Measurements from ENCODE around the gene FLNC.

FLNC gene

GRCh38 chr7:128869944-128870285 is 39.7 kb downstream of the FLNC start:
- Histone ChIP-seq H3K27me3 (ENCODE audit: control insufficient read depth in 1 of 2, insufficient read depth in 2 of 2, low read length in 2 of 2) (no peaks in the 10 kb centered on the region), H3K9ac (ENCODE audit: low read depth in 1 of 2, low read length in 2 of 2) (peak overlapping the region in 1 of 2 donors; percentile 38), H3K9me3 (ENCODE audit: control insufficient read depth in 1 of 2, low read length in 2 of 2) (no peaks in the 10 kb centered on the region), H3K4me3 (ENCODE audit: low read depth in 1 of 2, low read length in 2 of 2) (peak overlapping the region; percentile 62 to 74), H3K36me3 (ENCODE audit: control insufficient read depth in 1 of 2, insufficient read depth in 2 of 2, low read length in 2 of 2) (peaks cover 4 to 18% of the 10 kb centered on the region in 2 donors), H3K4me1 (ENCODE audit: control insufficient read depth in 1 of 2, insufficient read depth in 2 of 2, low read length in 2 of 2) (peaks cover 25 to 28% of the 10 kb centered on the region in 2 donors), H3K27ac (ENCODE audit: low read depth, low read length) (no peak overlapping the region)

- no peak overlapping the region for H3K27ac ChIP-seq (ENCODE audit: low read depth, low read length)
- H3K4me1 ChIP-seq (ENCODE audit: control insufficient read depth in 1 of 2, insufficient read depth in 2 of 2, low read length in 2 of 2) = peaks cover 32 to 36% of the 10 kb centered on the region in 2 donors
- H3K9me3 ChIP-seq (ENCODE audit: control insufficient read depth in 1 of 2, low read length in 2 of 2) = no peaks in the 10 kb centered on the region
- H3K4me3 ChIP-seq (ENCODE audit: low read depth in 1 of 2, low read length in 2 of 2) = no peak overlapping the region
- no peaks in the 10 kb centered on the region for H3K27me3 ChIP-seq (ENCODE audit: control insufficient read depth in 1 of 2, insufficient read depth in 2 of 2, low read length in 2 of 2)
- H3K9ac ChIP-seq (ENCODE audit: low read depth in 1 of 2, low read length in 2 of 2) = no peak overlapping the region
- peaks cover 0 to 7% of the 10 kb centered on the region in 2 donors for H3K36me3 ChIP-seq (ENCODE audit: control insufficient read depth in 1 of 2, insufficient read depth in 2 of 2, low read length in 2 of 2)
These were observed 40.8 kb downstream of the FLNC start for GRCh38 chr7:128871050-128871449.

GRCh38 chr7:128872394-128872824 is 42.2 kb downstream of the FLNC start:
- H3K9ac ChIP-seq (ENCODE audit: low read depth in 1 of 2, low read length in 2 of 2) = no peak overlapping the region
- H3K4me3 ChIP-seq (ENCODE audit: low read depth in 1 of 2, low read length in 2 of 2) = no peak overlapping the region
- H3K9me3 ChIP-seq (ENCODE audit: control insufficient read depth in 1 of 2, low read length in 2 of 2) = no peaks in the 10 kb centered on the region
- H3K4me1 ChIP-seq (ENCODE audit: control insufficient read depth in 1 of 2, insufficient read depth in 2 of 2, low read length in 2 of 2) = peaks cover 44 to 47% of the 10 kb centered on the region in 2 donors
- no peak overlapping the region for H3K27ac ChIP-seq (ENCODE audit: low read depth, low read length)
- no peaks in the 10 kb centered on the region for H3K36me3 ChIP-seq (ENCODE audit: control insufficient read depth in 1 of 2, insufficient read depth in 2 of 2, low read length in 2 of 2)
- no peaks in the 10 kb centered on the region for H3K27me3 ChIP-seq (ENCODE audit: control insufficient read depth in 1 of 2, insufficient read depth in 2 of 2, low read length in 2 of 2)

GRCh38 chr7:128873234-128873633 is 43.0 kb downstream of the FLNC start:
- no peaks in the 10 kb centered on the region for H3K9me3 ChIP-seq (ENCODE audit: control insufficient read depth in 1 of 2, low read length in 2 of 2)
- H3K4me1 ChIP-seq (ENCODE audit: control insufficient read depth in 1 of 2, insufficient read depth in 2 of 2, low read length in 2 of 2) = peaks cover 40 to 41% of the 10 kb centered on the region in 2 donors
- peak overlapping the region in 1 of 2 donors; percentile 16 for H3K4me3 ChIP-seq (ENCODE audit: low read depth in 1 of 2, low read length in 2 of 2)
- H3K36me3 ChIP-seq (ENCODE audit: control insufficient read depth in 1 of 2, insufficient read depth in 2 of 2, low read length in 2 of 2) = no peaks in the 10 kb centered on the region
- H3K27ac ChIP-seq (ENCODE audit: low read depth, low read length) = no peak overlapping the region
- H3K9ac ChIP-seq (ENCODE audit: low read depth in 1 of 2, low read length in 2 of 2) = no peak overlapping the region
- H3K27me3 ChIP-seq (ENCODE audit: control insufficient read depth in 1 of 2, insufficient read depth in 2 of 2, low read length in 2 of 2) = no peaks in the 10 kb centered on the region

- Histone ChIP-seq H3K9me3 (ENCODE audit: control insufficient read depth in 1 of 2, low read length in 2 of 2) (no peaks in the 10 kb centered on the region), H3K27ac (ENCODE audit: low read depth, low read length) (no peak overlapping the region), H3K9ac (ENCODE audit: low read depth in 1 of 2, low read length in 2 of 2) (peak overlapping the region in 1 of 2 donors; percentile 60), H3K4me3 (ENCODE audit: low read depth in 1 of 2, low read length in 2 of 2) (peak overlapping the region; percentile 35 to 55), H3K4me1 (ENCODE audit: control insufficient read depth in 1 of 2, insufficient read depth in 2 of 2, low read length in 2 of 2) (peaks cover 31 to 33% of the 10 kb centered on the region in 2 donors), H3K36me3 (ENCODE audit: control insufficient read depth in 1 of 2, insufficient read depth in 2 of 2, low read length in 2 of 2) (no peaks in the 10 kb centered on the region), H3K27me3 (ENCODE audit: control insufficient read depth in 1 of 2, insufficient read depth in 2 of 2, low read length in 2 of 2) (no peaks in the 10 kb centered on the region)
These were observed 44.2 kb downstream of the FLNC start for GRCh38 chr7:128874140-128875031.

GRCh38 chr7:128875523-128875948 is 45.3 kb downstream of the FLNC start:
- H3K9ac ChIP-seq (ENCODE audit: low read depth in 1 of 2, low read length in 2 of 2) = no peak overlapping the region
- no peak overlapping the region for H3K4me3 ChIP-seq (ENCODE audit: low read depth in 1 of 2, low read length in 2 of 2)
- no peaks in the 10 kb centered on the region for H3K36me3 ChIP-seq (ENCODE audit: control insufficient read depth in 1 of 2, insufficient read depth in 2 of 2, low read length in 2 of 2)
- H3K27ac ChIP-seq (ENCODE audit: low read depth, low read length) = no peak overlapping the region
- peaks cover 27 to 31% of the 10 kb centered on the region in 2 donors for H3K4me1 ChIP-seq (ENCODE audit: control insufficient read depth in 1 of 2, insufficient read depth in 2 of 2, low read length in 2 of 2)
- no peaks in the 10 kb centered on the region for H3K27me3 ChIP-seq (ENCODE audit: control insufficient read depth in 1 of 2, insufficient read depth in 2 of 2, low read length in 2 of 2)
- H3K9me3 ChIP-seq (ENCODE audit: control insufficient read depth in 1 of 2, low read length in 2 of 2) = no peaks in the 10 kb centered on the region

- H3K9me3 ChIP-seq (ENCODE audit: control insufficient read depth in 1 of 2, low read length in 2 of 2) = no peaks in the 10 kb centered on the region
- no peak overlapping the region for H3K27ac ChIP-seq (ENCODE audit: low read depth, low read length)
- peaks cover 27 to 31% of the 10 kb centered on the region in 2 donors for H3K4me1 ChIP-seq (ENCODE audit: control insufficient read depth in 1 of 2, insufficient read depth in 2 of 2, low read length in 2 of 2)
- no peaks in the 10 kb centered on the region for H3K27me3 ChIP-seq (ENCODE audit: control insufficient read depth in 1 of 2, insufficient read depth in 2 of 2, low read length in 2 of 2)
- no peaks in the 10 kb centered on the region for H3K36me3 ChIP-seq (ENCODE audit: control insufficient read depth in 1 of 2, insufficient read depth in 2 of 2, low read length in 2 of 2)
- H3K9ac ChIP-seq (ENCODE audit: low read depth in 1 of 2, low read length in 2 of 2) = no peak overlapping the region
- H3K4me3 ChIP-seq (ENCODE audit: low read depth in 1 of 2, low read length in 2 of 2) = no peak overlapping the region
These were observed 45.9 kb downstream of the FLNC start for GRCh38 chr7:128876127-128876526.

GRCh38 chr7:128876586-128876977 is 46.4 kb downstream of the FLNC start:
- Histone ChIP-seq H3K36me3 (ENCODE audit: control insufficient read depth in 1 of 2, insufficient read depth in 2 of 2, low read length in 2 of 2) (no peaks in the 10 kb centered on the region), H3K27me3 (ENCODE audit: control insufficient read depth in 1 of 2, insufficient read depth in 2 of 2, low read length in 2 of 2) (no peaks in the 10 kb centered on the region), H3K4me1 (ENCODE audit: control insufficient read depth in 1 of 2, insufficient read depth in 2 of 2, low read length in 2 of 2) (peaks cover 27 to 31% of the 10 kb centered on the region in 2 donors), H3K27ac (ENCODE audit: low read depth, low read length) (no peak overlapping the region), H3K9ac (ENCODE audit: low read depth in 1 of 2, low read length in 2 of 2) (no peak overlapping the region), H3K9me3 (ENCODE audit: control insufficient read depth in 1 of 2, low read length in 2 of 2) (no peaks in the 10 kb centered on the region), H3K4me3 (ENCODE audit: low read depth in 1 of 2, low read length in 2 of 2) (no peak overlapping the region)

- no peak overlapping the region for H3K9ac ChIP-seq (ENCODE audit: low read depth in 1 of 2, low read length in 2 of 2)
These were observed 47.0 kb downstream of the FLNC start for GRCh38 chr7:128876978-128877755.

GRCh38 chr7:128877756-128878120 is 47.5 kb downstream of the FLNC start:
- Histone ChIP-seq H3K27ac (ENCODE audit: low read depth, low read length) (no peak overlapping the region), H3K4me1 (ENCODE audit: control insufficient read depth in 1 of 2, insufficient read depth in 2 of 2, low read length in 2 of 2) (peaks cover 27 to 29% of the 10 kb centered on the region in 2 donors), H3K4me3 (ENCODE audit: low read depth in 1 of 2, low read length in 2 of 2) (no peak overlapping the region), H3K9ac (ENCODE audit: low read depth in 1 of 2, low read length in 2 of 2) (no peak overlapping the region), H3K27me3 (ENCODE audit: control insufficient read depth in 1 of 2, insufficient read depth in 2 of 2, low read length in 2 of 2) (no peaks in the 10 kb centered on the region), H3K9me3 (ENCODE audit: control insufficient read depth in 1 of 2, low read length in 2 of 2) (no peaks in the 10 kb centered on the region), H3K36me3 (ENCODE audit: control insufficient read depth in 1 of 2, insufficient read depth in 2 of 2, low read length in 2 of 2) (no peaks in the 10 kb centered on the region)

More at GRCh38 chr7:128876978-128877755, 47.0 kb downstream of the FLNC start:
- no peak overlapping the region for H3K4me3 ChIP-seq (ENCODE audit: low read depth in 1 of 2, low read length in 2 of 2)
- H3K27ac ChIP-seq (ENCODE audit: low read depth, low read length) = no peak overlapping the region
- H3K27me3 ChIP-seq (ENCODE audit: control insufficient read depth in 1 of 2, insufficient read depth in 2 of 2, low read length in 2 of 2) = no peaks in the 10 kb centered on the region
- H3K9me3 ChIP-seq (ENCODE audit: control insufficient read depth in 1 of 2, low read length in 2 of 2) = no peaks in the 10 kb centered on the region
- H3K36me3 ChIP-seq (ENCODE audit: control insufficient read depth in 1 of 2, insufficient read depth in 2 of 2, low read length in 2 of 2) = no peaks in the 10 kb centered on the region
- peaks cover 27 to 31% of the 10 kb centered on the region in 2 donors for H3K4me1 ChIP-seq (ENCODE audit: control insufficient read depth in 1 of 2, insufficient read depth in 2 of 2, low read length in 2 of 2)

All from duodenal mucosa (tissue), 2 donors.